G401.6 (cell line): ENCODE measurements around the gene PNPLA7.
"Not testable (repeated sequence)": the region's sequence is repeated elsewhere in the genome, so short reads cannot be mapped to it uniquely, and the experiment has no call there.

ENCODE experiments used
- FAIRE-seq: peaks from 2 replicates; lab custom pipeline; 2012; peaks lifted over from hg19 to GRCh38; lab: Jason Lieb, UNC

The PNPLA7 gene

DNA sequence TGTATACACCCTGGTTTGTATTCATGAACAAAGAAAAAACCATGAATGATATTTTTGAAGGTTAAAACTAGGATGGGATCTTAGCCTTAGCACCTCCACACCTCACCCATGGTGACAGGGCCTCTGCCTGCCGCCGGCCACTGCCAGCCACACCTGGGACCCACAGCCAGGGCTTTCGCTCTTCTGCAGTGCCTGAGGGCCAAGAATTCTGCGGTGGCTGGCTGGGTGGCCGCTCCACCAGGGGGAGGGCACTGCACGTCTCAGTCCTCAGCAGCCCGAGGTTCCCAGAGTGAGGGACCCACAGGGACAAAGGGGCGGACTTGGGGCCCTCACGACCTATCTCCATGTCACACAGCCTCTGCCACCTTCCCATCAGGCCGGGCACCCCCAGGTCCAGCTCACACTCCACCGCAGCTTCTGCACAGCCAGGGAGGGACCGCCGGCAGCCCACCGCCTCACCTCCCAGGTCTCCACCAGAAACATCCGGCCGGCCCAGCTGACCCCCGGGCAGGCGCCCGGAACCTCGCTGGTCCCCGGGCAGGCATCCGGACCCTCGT, 134.1 kb downstream of the PNPLA7 start:
- FAIRE-seq: no peak

DNA sequence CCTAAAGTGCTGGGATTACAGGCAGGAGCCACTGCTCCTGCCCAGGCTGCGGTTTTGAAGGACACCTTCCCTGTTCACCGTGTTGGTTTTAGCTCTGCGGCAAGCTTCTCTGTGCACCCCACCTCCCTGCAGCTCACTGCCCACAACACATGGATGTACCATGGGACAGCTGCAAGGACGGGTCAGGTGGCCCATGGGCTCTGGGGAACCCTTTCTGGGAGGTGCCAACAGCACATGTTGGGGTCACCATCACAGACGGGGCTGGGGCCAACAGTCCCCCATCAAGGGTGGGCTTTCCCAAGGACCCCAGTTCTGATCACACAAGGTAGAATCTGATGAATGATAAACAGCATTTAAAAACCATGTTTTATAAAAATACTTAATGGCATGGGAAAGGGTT, 134.8 kb downstream of the PNPLA7 start:
- no peak for FAIRE-seq

DNA sequence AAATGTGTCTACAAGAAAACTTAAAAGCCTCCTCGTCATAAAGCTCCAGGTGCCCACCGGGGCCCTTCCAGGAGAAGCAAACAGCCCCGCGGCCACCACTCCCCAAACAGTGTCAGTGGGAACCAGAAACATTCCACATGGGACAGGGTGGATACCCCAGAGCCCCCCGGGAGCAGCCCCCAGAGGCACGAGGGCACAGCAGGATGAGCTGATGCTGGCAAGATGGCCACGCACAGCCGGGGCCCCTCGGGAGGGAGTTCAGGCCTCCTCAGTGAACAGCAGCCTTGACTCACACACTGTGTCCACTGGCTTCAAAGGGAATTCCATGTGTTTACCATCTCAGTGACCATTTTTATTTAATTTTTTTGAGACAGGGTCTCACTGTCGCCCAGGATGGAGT, 137.8 kb downstream of the PNPLA7 start:
- FAIRE-seq: no peak

DNA sequence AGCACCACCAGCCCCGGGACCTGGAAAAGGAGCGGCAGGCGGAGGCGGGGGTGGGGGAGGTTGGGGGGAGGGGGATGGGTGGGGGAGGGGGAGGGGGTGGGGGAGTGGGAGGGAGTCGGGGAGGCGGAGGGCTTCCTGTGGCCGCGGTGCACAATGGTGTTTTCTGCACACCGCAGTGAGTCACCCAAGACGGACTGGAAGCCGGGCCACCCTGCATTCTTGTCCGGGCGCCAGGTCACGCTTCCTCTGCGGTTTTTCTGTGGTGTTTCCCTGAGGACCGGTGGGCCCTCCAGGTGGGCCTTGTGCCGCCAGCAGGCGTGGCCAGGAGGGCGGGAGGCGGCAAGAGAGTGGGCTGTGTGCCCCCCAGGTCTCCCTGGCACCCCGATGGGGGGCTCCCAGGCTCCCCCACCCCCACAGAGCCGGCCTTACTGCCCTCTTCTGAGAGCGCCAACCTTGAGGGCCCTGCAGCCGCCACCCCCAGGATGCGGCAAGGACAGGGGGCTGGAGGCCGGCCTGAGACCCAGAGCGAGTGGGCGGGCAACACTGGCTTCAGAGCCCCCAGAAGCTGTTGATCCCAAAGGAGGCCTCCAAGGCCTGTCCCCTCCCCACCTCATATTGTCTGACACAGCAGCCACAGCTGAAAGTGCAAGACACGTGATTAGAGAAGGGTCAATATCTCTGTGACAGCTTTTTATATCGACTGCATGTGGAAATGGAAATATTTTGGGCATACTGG, 138.4 kb downstream of the PNPLA7 start:
- FAIRE-seq: no peak

DNA sequence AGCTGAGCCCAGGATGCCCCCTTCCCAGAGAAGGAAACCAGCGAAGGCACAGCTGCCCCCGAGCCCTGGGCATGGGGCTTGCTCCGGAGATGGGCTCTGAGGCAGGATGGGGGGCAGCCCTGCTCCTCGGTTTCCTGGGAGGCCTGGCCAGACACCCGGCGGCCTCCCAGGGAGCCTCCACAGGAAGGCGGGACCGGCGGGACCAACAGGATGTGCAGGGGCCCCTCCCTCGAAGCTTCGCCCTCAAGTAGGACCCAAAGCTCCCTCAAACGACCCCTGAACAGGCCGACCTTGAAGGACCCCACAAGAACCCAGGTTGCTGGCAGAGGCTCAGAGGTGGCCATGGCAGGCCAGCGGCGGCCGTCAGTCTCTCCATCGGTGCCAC, 138.9 kb downstream of the PNPLA7 start:
- no peak for FAIRE-seq

- no peak for FAIRE-seq
Measured at GRCh38 chr9:137410891-137411249, 139.3 kb downstream of the PNPLA7 start.

DNA sequence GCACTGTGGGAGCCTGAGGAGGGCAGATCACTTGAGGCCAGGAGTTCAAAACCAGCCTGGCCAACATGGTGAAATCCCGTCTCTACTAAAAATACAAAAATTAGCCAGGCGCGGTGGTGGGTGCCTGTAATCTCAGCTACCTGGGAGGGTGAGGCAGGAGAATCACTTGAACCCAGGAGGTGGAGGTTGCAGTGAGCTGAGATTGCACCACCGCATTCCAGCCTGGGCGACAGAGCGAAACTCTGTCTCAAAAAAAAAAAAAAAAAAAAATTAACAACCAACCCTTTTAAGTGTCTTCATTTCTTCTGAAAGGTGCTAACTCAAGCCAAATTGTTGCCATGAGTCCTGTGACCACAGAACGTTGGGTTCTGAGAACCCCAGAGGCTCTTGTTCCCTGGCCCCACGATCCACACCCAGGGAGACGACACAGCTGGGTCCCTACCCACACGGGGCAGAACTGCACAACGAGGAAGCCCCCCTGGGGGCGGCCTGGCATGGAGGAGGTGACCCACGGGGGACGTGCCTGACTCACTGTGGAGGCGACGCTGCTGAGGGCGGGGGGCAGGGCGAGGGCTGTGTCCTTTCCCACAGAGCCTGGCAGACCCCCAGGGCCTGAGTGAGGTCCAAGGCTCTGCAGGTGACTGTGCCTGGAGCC, 139.8 kb downstream of the PNPLA7 start:
- not testable (repeated sequence) for FAIRE-seq
